NB4 (cell line): ENCODE measurements around the gene NADK2.

ENCODE experiments used
- DNase-seq: peaks from one replicate; pipeline ENCODE4 v3.0.0; 2010; ENCODE audit warnings: low read depth
- H3K4me3 ChIP-seq: one replicate; pipeline ENCODE4 v1.5.1; 2011; ENCODE audit warnings: mild to moderate bottlenecking, low read depth, low read length, moderate library complexity
- CTCF ChIP-seq: IDR thresholded peaks from one replicate; pipeline ENCODE4 v1.5.1; 2012; ENCODE audit warnings: low read depth, low read length
- MAX ChIP-seq: IDR thresholded peaks from 2 replicates; pipeline ENCODE4 v1.6.1; 2011; ENCODE audit warnings: low read depth, low read length
- MYC ChIP-seq: IDR thresholded peaks from 2 replicates; pipeline ENCODE4 v1.6.1; 2011; ENCODE audit warnings: low read depth, low read length
- POLR2A ChIP-seq: IDR thresholded peaks from 2 replicates; pipeline ENCODE4 v1.6.1; 2011; ENCODE audit warnings: mild to moderate bottlenecking; ENCODE audit not compliant: insufficient read length; ENCODE audit errors: extremely low read depth

The NADK2 gene

DNA sequence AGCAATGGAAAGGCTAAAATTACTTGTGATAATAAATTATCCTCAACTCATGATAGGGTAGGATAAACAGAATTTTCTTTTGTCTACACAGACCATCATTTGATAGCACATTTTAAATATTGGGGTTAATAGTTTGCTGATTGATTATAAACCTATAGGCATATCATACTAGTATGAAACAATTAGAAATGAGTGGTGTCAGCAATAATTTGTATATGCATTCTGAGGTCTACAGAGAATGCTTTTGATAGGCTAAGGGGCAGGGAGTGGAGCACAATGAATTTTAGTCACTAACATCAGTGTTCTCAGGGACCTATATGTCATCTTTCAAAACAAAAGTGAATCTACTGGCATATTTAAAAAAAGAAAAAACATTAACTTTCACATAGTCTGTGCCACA lies 27.8 kb upstream of the NADK2 start:
- DNase-seq: no peak
- TF ChIP-seq MAX (no peak), MYC (no peak), POLR2A (no peak), CTCF (no peak)
- no peak overlapping the region for H3K4me3 ChIP-seq

GRCh38 chr5:36267905-36268304 lies 26.2 kb upstream of the NADK2 start:
- TF ChIP-seq CTCF (no peak), POLR2A (no peak), MAX (no peak), MYC (no peak)
- H3K4me3 ChIP-seq: no peak overlapping the region
- DNase-seq: no peak

- no peak for TF ChIP-seq CTCF
- no peak for TF ChIP-seq MAX
- TF ChIP-seq POLR2A: no peak
- no peak for TF ChIP-seq MYC
- no peak overlapping the region for H3K4me3 ChIP-seq
- no peak for DNase-seq
These were observed 22.6 kb upstream of the NADK2 start for GRCh38 chr5:36264202-36264760.

GRCh38 chr5:36261186-36261585 lies 19.5 kb upstream of the NADK2 start:
- no peak for TF ChIP-seq MYC
- no peak for TF ChIP-seq MAX
- no peak for TF ChIP-seq POLR2A
- no peak for TF ChIP-seq CTCF
- DNase-seq: no peak
- H3K4me3 ChIP-seq: no peak overlapping the region

GRCh38 chr5:36253575-36253974 lies 11.8 kb upstream of the NADK2 start:
- no peak overlapping the region for H3K4me3 ChIP-seq
- TF ChIP-seq CTCF: no peak
- no peak for TF ChIP-seq POLR2A
- TF ChIP-seq MYC: no peak
- no peak for TF ChIP-seq MAX
- DNase-seq: no peak
